Measurements from ENCODE around the gene LDHAL6B.

DNA sequence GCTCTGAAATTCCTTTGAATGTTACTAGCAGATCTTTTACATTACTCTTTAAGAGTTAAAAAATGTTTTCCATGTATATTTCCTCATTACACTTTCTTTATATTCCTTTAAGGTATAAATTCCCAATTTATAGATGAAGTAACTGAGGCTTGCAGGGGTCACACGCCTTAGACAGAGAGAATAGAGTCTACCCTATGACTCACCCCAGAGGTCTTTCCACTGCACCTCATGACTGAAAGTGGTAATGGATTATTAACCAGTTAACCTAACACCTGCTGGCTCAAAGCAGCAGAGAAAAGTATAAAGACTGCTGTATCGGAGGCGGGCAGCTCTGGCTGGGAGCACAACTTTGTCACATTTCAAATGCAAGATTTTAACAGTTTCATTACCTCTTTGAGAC, 37.7 kb downstream of the LDHAL6B start:
- TF ChIP-seq POLR2AphosphoS5 (IDR thresholded peaks at IDR 0.05; ENCODE audit: low read depth, low read length) (no peak), RXRA (IDR thresholded peaks at IDR 0.05; ENCODE audit: borderline replicate concordance, low read depth) (no peak), RCOR1 (IDR thresholded peaks at IDR 0.05; ENCODE audit: low read length) (no peak)
- TF ChIP-seq, protein P1, sequence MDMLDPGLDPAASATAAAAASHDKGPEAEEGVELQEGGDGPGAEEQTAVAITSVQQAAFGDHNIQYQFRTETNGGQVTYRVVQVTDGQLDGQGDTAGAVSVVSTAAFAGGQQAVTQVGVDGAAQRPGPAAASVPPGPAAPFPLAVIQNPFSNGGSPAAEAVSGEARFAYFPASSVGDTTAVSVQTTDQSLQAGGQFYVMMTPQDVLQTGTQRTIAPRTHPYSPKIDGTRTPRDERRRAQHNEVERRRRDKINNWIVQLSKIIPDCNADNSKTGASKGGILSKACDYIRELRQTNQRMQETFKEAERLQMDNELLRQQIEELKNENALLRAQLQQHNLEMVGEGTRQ (IDR thresholded peaks at IDR 0.05; ENCODE audit: borderline replicate concordance, low read depth, low read length), result no peak
- TF ChIP-seq, protein P2, sequence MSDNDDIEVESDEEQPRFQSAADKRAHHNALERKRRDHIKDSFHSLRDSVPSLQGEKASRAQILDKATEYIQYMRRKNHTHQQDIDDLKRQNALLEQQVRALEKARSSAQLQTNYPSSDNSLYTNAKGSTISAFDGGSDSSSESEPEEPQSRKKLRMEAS (IDR thresholded peaks at IDR 0.05; ENCODE audit: low read depth), result no peak
